ENCODE results near the gene COMMD1. TPM values are rescaled to one million over a fixed set of nuclear protein-coding genes. Genes with fewer than 3 reads are reported as not detected.
A peak's percentile ranks its signal among the peaks of the same experiment; 100 is the strongest.

The COMMD1 gene
- total RNA-seq, 2 donors from 2014 or later: 54.5 to 66.0 TPM

DNA sequence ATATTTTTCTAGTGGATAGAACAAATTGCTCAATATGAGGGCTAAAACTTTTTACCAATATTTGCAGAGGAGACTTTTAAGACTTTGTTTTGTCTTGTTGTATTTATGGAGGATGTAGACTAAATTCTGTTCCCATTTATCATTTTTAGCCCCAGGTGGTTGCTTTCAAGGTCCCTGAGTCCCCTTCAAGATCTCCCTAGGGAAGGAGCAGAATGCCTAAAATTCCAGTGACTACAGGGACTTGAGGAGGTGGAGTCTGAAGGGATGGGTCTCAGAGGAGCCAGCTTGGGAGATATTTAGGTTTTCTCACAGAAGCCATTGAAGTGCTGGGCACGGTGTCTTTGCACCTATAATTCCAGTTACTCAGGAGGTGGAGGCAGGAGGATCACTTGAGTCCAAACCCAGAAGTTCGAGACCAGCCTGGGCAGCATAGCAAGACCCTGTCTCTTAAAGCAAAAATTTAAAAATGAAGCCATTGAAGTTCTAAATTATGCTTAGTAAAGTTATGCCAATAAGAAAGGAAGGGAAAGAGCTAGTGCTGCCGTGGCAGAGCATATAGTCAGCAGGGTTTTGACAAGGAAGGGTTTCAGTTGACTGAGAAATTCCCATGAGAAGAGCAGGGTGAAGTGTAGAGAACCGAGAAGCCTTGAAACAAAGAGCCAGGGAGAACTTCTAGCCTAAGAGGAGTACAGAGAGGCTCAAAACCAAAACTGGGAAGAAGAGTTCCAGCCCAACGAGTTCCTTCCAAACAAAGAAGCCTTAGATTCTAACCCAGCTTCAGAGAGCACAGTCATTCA lies 43.4 kb downstream of the COMMD1 start:
- H3K36me3 ChIP-seq: no peaks in the 10 kb centered on the region
- TF ChIP-seq, protein P1, sequence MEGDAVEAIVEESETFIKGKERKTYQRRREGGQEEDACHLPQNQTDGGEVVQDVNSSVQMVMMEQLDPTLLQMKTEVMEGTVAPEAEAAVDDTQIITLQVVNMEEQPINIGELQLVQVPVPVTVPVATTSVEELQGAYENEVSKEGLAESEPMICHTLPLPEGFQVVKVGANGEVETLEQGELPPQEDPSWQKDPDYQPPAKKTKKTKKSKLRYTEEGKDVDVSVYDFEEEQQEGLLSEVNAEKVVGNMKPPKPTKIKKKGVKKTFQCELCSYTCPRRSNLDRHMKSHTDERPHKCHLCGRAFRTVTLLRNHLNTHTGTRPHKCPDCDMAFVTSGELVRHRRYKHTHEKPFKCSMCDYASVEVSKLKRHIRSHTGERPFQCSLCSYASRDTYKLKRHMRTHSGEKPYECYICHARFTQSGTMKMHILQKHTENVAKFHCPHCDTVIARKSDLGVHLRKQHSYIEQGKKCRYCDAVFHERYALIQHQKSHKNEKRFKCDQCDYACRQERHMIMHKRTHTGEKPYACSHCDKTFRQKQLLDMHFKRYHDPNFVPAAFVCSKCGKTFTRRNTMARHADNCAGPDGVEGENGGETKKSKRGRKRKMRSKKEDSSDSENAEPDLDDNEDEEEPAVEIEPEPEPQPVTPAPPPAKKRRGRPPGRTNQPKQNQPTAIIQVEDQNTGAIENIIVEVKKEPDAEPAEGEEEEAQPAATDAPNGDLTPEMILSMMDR (IDR thresholded peaks at IDR 0.05): no peak
- no peak for DNase-seq (ENCODE audit: low spot score)
- peaks cover 0 to 10% of the 10 kb centered on the region in 2 donors for H3K9me3 ChIP-seq
- no peak overlapping the region for H3K4me3 ChIP-seq
- H3K27ac ChIP-seq: peak overlapping the region in 1 of 2 donors; percentile 74
- H3K27me3 ChIP-seq: no peaks in the 10 kb centered on the region
- peaks cover 0 to 31% of the 10 kb centered on the region in 2 donors for H3K4me1 ChIP-seq

DNA sequence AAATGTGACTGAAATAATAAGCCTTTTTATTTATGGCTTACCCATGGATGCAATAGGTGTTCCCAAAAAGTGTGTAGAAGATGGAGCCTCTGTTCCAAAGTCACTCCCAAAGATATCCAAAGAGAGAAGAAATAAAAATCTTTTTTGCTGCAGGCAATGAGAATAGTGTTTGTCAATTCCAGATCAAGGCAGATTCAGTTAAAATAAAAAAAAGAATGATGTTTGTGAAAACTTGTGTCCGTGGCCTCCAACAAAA lies 43.9 kb downstream of the COMMD1 start:
- Histone ChIP-seq H3K9me3 (peaks cover 0 to 10% of the 10 kb centered on the region in 2 donors), H3K4me3 (no peak overlapping the region), H3K36me3 (no peaks in the 10 kb centered on the region), H3K27ac (peak overlapping the region in 1 of 2 donors; percentile 74), H3K4me1 (peaks cover 0 to 31% of the 10 kb centered on the region in 2 donors), H3K27me3 (no peaks in the 10 kb centered on the region)
- no peak for DNase-seq (ENCODE audit: low spot score)
- TF ChIP-seq, protein P1 (IDR thresholded peaks at IDR 0.05): no peak

DNA sequence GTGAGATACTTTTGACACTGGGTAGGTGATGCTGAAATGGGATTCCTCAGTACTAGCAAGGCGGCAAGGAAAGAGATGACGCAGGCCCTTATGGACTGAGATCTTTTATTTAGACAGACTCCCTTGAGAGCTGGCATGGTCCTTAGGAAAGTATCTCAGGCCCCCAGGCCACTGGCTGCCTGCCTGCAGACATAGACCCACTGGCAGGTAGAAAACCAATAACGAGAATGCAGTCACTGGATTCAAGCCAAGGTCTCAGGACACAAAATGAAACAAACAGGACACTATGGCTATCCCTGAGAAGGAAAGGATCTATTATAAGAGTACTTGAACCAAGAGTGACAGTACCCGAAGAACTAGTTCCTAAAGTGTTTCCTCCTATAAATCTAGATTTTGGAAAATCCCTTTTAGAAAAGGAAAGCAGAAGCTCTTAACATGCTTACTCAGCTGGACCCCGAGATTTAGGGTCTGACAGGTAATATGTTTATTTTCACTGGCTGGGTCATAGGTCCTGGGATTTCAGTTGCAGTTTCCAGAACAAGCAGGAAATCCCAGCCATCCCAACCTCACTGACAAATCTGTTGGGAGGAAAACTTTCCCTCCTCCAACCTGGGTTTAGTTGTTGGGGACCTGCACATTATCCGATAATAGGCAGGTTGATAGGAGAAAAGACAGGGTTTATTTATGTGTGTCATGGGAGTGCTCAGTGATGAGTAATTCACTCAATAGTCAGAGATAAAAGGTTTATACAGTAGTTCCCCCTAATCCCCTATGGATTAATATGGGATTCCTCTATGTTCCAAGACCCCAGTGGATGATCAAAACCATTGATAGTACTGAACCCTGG lies 44.5 kb downstream of the COMMD1 start:
- no peak for DNase-seq (ENCODE audit: low spot score)
- Histone ChIP-seq H3K9me3 (peaks cover 0 to 10% of the 10 kb centered on the region in 2 donors), H3K4me1 (peaks cover 0 to 31% of the 10 kb centered on the region in 2 donors), H3K27me3 (no peaks in the 10 kb centered on the region), H3K36me3 (no peaks in the 10 kb centered on the region), H3K4me3 (no peak overlapping the region), H3K27ac (peak overlapping the region in 1 of 2 donors; percentile 74)
- TF ChIP-seq, protein P1 (IDR thresholded peaks at IDR 0.05): no peak

DNA sequence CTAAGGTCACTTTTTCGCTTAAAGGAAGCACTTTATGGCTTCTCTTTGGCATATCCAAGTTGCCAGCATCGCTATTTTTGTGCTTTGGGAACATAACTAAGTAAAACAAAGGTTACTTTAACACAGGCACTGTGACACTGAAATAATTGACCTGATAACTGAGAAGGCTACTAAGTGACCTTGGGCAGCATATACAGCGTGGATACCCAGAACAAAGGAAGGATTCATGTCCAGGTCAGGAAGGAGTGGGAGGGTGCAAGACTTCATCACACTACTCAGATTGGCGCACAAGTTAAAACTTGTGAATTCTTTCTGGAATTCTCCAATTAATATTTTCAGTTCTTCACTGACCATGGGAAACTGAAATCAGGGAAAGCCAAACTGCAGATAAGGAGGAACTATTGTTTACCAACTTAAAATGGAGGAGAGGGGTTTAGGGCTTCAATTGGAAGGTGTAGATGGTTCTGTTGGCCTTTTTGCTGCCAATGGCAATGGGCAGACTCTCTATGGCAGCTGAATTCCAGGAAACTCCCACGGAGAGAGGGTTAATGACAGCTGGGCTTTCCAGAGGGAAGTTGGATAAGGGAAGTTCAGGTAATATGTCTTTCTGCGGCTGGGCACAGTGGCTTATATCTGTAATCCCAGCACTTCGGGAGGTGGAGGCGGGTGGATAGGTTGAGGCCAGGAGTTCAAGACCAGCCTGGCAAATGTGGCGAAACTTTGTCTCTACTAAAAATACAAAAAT lies 45.3 kb downstream of the COMMD1 start:
- Histone ChIP-seq H3K27me3 (no peaks in the 10 kb centered on the region), H3K27ac (peak overlapping the region in 1 of 2 donors; percentile 74), H3K4me3 (no peak overlapping the region), H3K36me3 (no peaks in the 10 kb centered on the region), H3K4me1 (peaks cover 0 to 30% of the 10 kb centered on the region in 2 donors), H3K9me3 (peaks cover 0 to 10% of the 10 kb centered on the region in 2 donors)
- no peak for DNase-seq (ENCODE audit: low spot score)
- TF ChIP-seq, protein P1 (IDR thresholded peaks at IDR 0.05): no peak

DNA sequence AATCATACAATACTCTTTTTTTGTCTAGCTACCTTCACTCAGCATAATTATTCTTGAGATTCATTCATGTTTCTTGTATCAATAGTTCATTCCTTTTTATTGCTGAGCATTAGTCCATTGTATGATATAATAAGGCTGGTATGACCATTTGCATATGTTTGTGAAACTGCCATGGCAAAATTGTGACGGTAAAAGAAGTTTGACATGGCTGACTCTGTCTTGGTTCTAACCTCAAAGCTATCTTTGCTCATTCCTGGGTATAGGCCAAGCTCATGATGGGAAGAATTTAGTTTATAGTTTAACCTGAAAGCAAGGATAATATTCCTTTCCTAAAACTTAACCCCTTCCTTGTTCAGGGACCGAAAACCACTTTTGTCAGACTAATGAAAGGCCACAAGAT lies 46.4 kb downstream of the COMMD1 start:
- H3K9me3 ChIP-seq: peaks cover 0 to 10% of the 10 kb centered on the region in 2 donors
- no peaks in the 10 kb centered on the region for H3K27me3 ChIP-seq
- peaks cover 0 to 19% of the 10 kb centered on the region in 2 donors for H3K4me1 ChIP-seq
- H3K36me3 ChIP-seq: no peaks in the 10 kb centered on the region
- H3K4me3 ChIP-seq: no peak overlapping the region
- DNase-seq (ENCODE audit: low spot score): no peak
- no peak overlapping the region for H3K27ac ChIP-seq
- TF ChIP-seq, protein P1 (IDR thresholded peaks at IDR 0.05): no peak
